ENCODE measurements around the gene SERPINA10. TPM values are rescaled to one million over a fixed set of nuclear protein-coding genes. Genes with fewer than 3 reads are reported as not detected.

Gene SERPINA10
- total RNA-seq, 1 experiment from 2014 or later = 7.3 TPM

GRCh38 chr14:94316692-94317091 lies 23.6 kb upstream of the SERPINA10 start:
- TF ChIP-seq CTCF (IDR thresholded peaks at IDR 0.05; ENCODE audit: insufficient read depth in 1 of 2, low read depth in 1 of 2, low read length in 1 of 2, severe bottlenecking in 1 of 2, unreplicated experiment in 1 of 2) = no peak
- POLR2A ChIA-PET = no interaction called here

GRCh38 chr14:94314890-94315289 lies 21.8 kb upstream of the SERPINA10 start:
- BruUV-seq (replicated peaks) = no TSS peak
- no peak for TF ChIP-seq CTCF (IDR thresholded peaks at IDR 0.05; ENCODE audit: insufficient read depth in 1 of 2, low read depth in 1 of 2, low read length in 1 of 2, severe bottlenecking in 1 of 2, unreplicated experiment in 1 of 2)
- no peaks in the 10 kb centered on the region for H3K27me3 Mint-ChIP-seq (ENCODE audit: insufficient read depth, unreplicated experiment)
- no peak overlapping the region for H3K4me3 Mint-ChIP-seq (ENCODE audit: unreplicated experiment)
- Histone ChIP-seq H3K27me3 (replicated peaks; ENCODE audit: control insufficient read depth, insufficient read depth, low read length) (no peaks in the 10 kb centered on the region), H3K4me3 (ENCODE audit: low read depth, low read length) (no peak overlapping the region), H3K36me3 (ENCODE audit: control insufficient read depth, insufficient read depth, low read length) (no peaks in the 10 kb centered on the region), H3K9me3 (no peaks in the 10 kb centered on the region), H3K4me1 (no peaks in the 10 kb centered on the region; the same call in 1 of the 2 replicates)
- ChIA-PET CTCF (interaction anchor here (0.7 kb wide), 1 partner anchor 171 kb away, joined by 3 read pairs; no protein-coding TSS in a partner anchor), POLR2A (no interaction called here)
- H3K36me3 Mint-ChIP-seq (ENCODE audit: insufficient read depth, unreplicated experiment) = no peaks in the 10 kb centered on the region
- H3K9me3 Mint-ChIP-seq (ENCODE audit: unreplicated experiment) = no peaks in the 10 kb centered on the region
- no peak overlapping the region for H3K27ac Mint-ChIP-seq (ENCODE audit: unreplicated experiment)
- intact Hi-C loops (cut with micrococcal nuclease; ENCODE audit: unreplicated experiment) = no loop called here
- H3K4me1 Mint-ChIP-seq (ENCODE audit: low read depth, unreplicated experiment) = no peaks in the 10 kb centered on the region
- DNase-seq = no peak

More at GRCh38 chr14:94316692-94317091, 23.6 kb upstream of the SERPINA10 start:
- H3K36me3 ChIP-seq (ENCODE audit: control insufficient read depth, insufficient read depth, low read length) = no peaks in the 10 kb centered on the region
- Mint-ChIP-seq H3K36me3 (ENCODE audit: insufficient read depth, unreplicated experiment) (peaks cover 4% of the 10 kb centered on the region), H3K27me3 (ENCODE audit: insufficient read depth, unreplicated experiment) (no peaks in the 10 kb centered on the region), H3K4me1 (ENCODE audit: low read depth, unreplicated experiment) (peaks cover 4% of the 10 kb centered on the region), H3K9me3 (ENCODE audit: unreplicated experiment) (no peaks in the 10 kb centered on the region), H3K4me3 (ENCODE audit: unreplicated experiment) (no peak overlapping the region), H3K27ac (ENCODE audit: unreplicated experiment) (no peak overlapping the region)
- CTCF ChIA-PET = no interaction called here
- intact Hi-C loops (cut with micrococcal nuclease; ENCODE audit: unreplicated experiment) = no loop called here
- peaks cover 6% of the 10 kb centered on the region for H3K4me1 ChIP-seq
- H3K9me3 ChIP-seq = no peaks in the 10 kb centered on the region
- BruUV-seq (replicated peaks) = no TSS peak
- DNase-seq = no peak
- no peaks in the 10 kb centered on the region for H3K27me3 ChIP-seq (replicated peaks; ENCODE audit: control insufficient read depth, insufficient read depth, low read length)
- H3K4me3 ChIP-seq (ENCODE audit: low read depth, low read length) = no peak overlapping the region

- Histone ChIP-seq H3K9me3 (no peaks in the 10 kb centered on the region), H3K27me3 (replicated peaks; ENCODE audit: control insufficient read depth, insufficient read depth, low read length) (no peaks in the 10 kb centered on the region), H3K4me3 (ENCODE audit: low read depth, low read length) (no peak overlapping the region), H3K4me1 (no peaks in the 10 kb centered on the region; the same call in 1 of the 2 replicates), H3K36me3 (ENCODE audit: control insufficient read depth, insufficient read depth, low read length) (no peaks in the 10 kb centered on the region)
- no peaks in the 10 kb centered on the region for H3K4me1 Mint-ChIP-seq (ENCODE audit: low read depth, unreplicated experiment)
- no TSS peak for BruUV-seq (replicated peaks)
- POLR2A ChIA-PET = no interaction called here
- CTCF ChIA-PET = no interaction called here
- intact Hi-C loops (cut with micrococcal nuclease; ENCODE audit: unreplicated experiment) = no loop called here
- no peak for TF ChIP-seq CTCF (IDR thresholded peaks at IDR 0.05; ENCODE audit: insufficient read depth in 1 of 2, low read depth in 1 of 2, low read length in 1 of 2, severe bottlenecking in 1 of 2, unreplicated experiment in 1 of 2)
- H3K27ac Mint-ChIP-seq (ENCODE audit: unreplicated experiment) = no peak overlapping the region
- peaks cover 2% of the 10 kb centered on the region for H3K9me3 Mint-ChIP-seq (ENCODE audit: unreplicated experiment)
- no peaks in the 10 kb centered on the region for H3K36me3 Mint-ChIP-seq (ENCODE audit: insufficient read depth, unreplicated experiment)
- H3K27me3 Mint-ChIP-seq (ENCODE audit: insufficient read depth, unreplicated experiment) = no peaks in the 10 kb centered on the region
- H3K4me3 Mint-ChIP-seq (ENCODE audit: unreplicated experiment) = no peak overlapping the region
- no peak for DNase-seq
Measured at GRCh38 chr14:94313991-94314655, 21.1 kb upstream of the SERPINA10 start.

Data from Caco-2 (cell line).